H1 (cell line): ENCODE results near the gene EAF2. TPM values are rescaled to one million over a fixed set of nuclear protein-coding genes. Genes with fewer than 3 reads are reported as not detected.

Experiments used
- CTCF ChIA-PET: fragments of 300-600 bp; sonication (Branson Sonifier 250); formaldehyde crosslinking; loops from one replicate; lab custom pipeline; 2021; ENCODE audit not compliant: partially characterized antibody; lab: Charles Lee
- POLR2A ChIA-PET: fragments of 300-600 bp; sonication (Branson Sonifier 250); formaldehyde crosslinking; loops from one replicate; lab custom pipeline; 2021; ENCODE audit warnings: inconsistent platforms; ENCODE audit not compliant: partially characterized antibody; lab: Charles Lee
- DNase-seq, 2 experiments: peaks; one replicate each; pipeline versions ENCODE4 v3.0.0 to v3.0.0-alpha.2; 2010 to 2022; ENCODE audit warnings: low spot score in 2 of 2, low read depth in 1 of 2, mixed read lengths in 1 of 2
- FAIRE-seq: peaks from 2 replicates; lab custom pipeline; 2011; peaks lifted over from hg19 to GRCh38; lab: Jason Lieb, UNC
- H2AFZ ChIP-seq: 2 replicates; pipeline ENCODE4 v1.8.1; 2012; ENCODE audit warnings: low read length, inconsistent platforms
- H2AK5ac ChIP-seq: 2 replicates; pipeline ENCODE4 v1.6.1; 2013; ENCODE audit warnings: low read depth, low read length
- H2BK120ac ChIP-seq: replicated peaks from 2 replicates; pipeline ENCODE3; 2013; ENCODE audit warnings: low read depth, low read length, inconsistent platforms
- H2BK12ac ChIP-seq: 2 replicates; pipeline ENCODE4 v1.6.1; 2013; ENCODE audit warnings: low read depth, low read length
- H2BK15ac ChIP-seq: 2 replicates; pipeline ENCODE4 v1.6.1; 2013; ENCODE audit warnings: low read length
- H2BK20ac ChIP-seq: 2 replicates; pipeline ENCODE4 v1.6.1; 2013; ENCODE audit warnings: low read length
- H2BK5ac ChIP-seq: 2 replicates; pipeline ENCODE4 v1.6.1; 2013; ENCODE audit warnings: low read depth, low read length
- H3K14ac ChIP-seq: 2 replicates; pipeline ENCODE4 v1.6.1; 2013; ENCODE audit warnings: inconsistent platforms; ENCODE audit not compliant: insufficient read length
- H3K18ac ChIP-seq: 2 replicates; pipeline ENCODE4 v1.6.1; 2013; ENCODE audit warnings: low read length; ENCODE audit errors: extremely low read depth
- H3K23ac ChIP-seq: 2 replicates; pipeline ENCODE4 v1.6.1; 2013; ENCODE audit warnings: inconsistent platforms; ENCODE audit not compliant: insufficient read length
- H3K23me2 ChIP-seq: 2 replicates; pipeline ENCODE4 v1.6.1; 2013; ENCODE audit warnings: low read depth, low read length
- H3K27ac ChIP-seq: 2 replicates; pipeline ENCODE4 v1.6.1; 2011; ENCODE audit warnings: low read depth, low read length, inconsistent platforms
- H3K27me3 ChIP-seq, 4 experiments: replicated peaks in 1 of 4; 1 replicate in 1 of 4; 2 replicates in 3 of 4; pipeline versions ENCODE4 v1.6.1 to v1.8.1; 2011 to 2013; ENCODE audit warnings: low read length in 3 of 4, mild to moderate bottlenecking in 3 of 4, inconsistent platforms in 2 of 4, mixed read lengths in 2 of 4, moderate library complexity in 1 of 4; ENCODE audit not compliant: control insufficient read depth in 3 of 4, insufficient read depth in 3 of 4; ENCODE audit errors: extremely low read depth in 1 of 4
- H3K36me3 ChIP-seq, 4 experiments: 2 replicates each; pipeline versions ENCODE4 v1.6.1 to v1.8.1; 2011 to 2013; ENCODE audit warnings: mild to moderate bottlenecking in 4 of 4, low read length in 3 of 4, moderate library complexity in 2 of 4, control low read depth in 1 of 4, inconsistent platforms in 1 of 4; ENCODE audit not compliant: insufficient read depth in 4 of 4, control insufficient read depth in 2 of 4
- H3K4ac ChIP-seq: replicated peaks from 2 replicates; pipeline ENCODE3; 2013; ENCODE audit warnings: low read length, low read depth, mixed read lengths, inconsistent platforms; ENCODE audit not compliant: insufficient read length
- H3K4me1 ChIP-seq, 4 experiments: replicated peaks in 1 of 4; 1 replicate in 1 of 4; 2 replicates in 3 of 4; pipeline versions ENCODE4 v1.6.1 to v1.8.1; 2011 to 2013; ENCODE audit warnings: low read length in 3 of 4, inconsistent platforms in 2 of 4, mixed read lengths in 1 of 4; ENCODE audit not compliant: insufficient read depth in 4 of 4, control insufficient read depth in 3 of 4
- H3K4me2 ChIP-seq, 2 experiments: 2 replicates each; pipeline versions ENCODE4 v1.6.1 to v1.8.1; 2011 to 2013; ENCODE audit warnings: low read depth in 2 of 2, low read length in 2 of 2, control low read depth in 1 of 2, inconsistent platforms in 1 of 2, mild to moderate bottlenecking in 1 of 2; ENCODE audit not compliant: insufficient read depth in 1 of 2
- H3K4me3 ChIP-seq, 4 experiments: fragments of 200-600, 300-600 bp in 1 of 4; sonication (generic), shearing (Covaris generic), sonication (Bioruptor Twin) in 1 of 4; 2 replicates each; pipeline versions ENCODE4 v1.5.1 to v1.8.1; 2011 to 2016; ENCODE audit warnings: low read length in 4 of 4, low read depth in 3 of 4, control low read depth in 2 of 4, inconsistent platforms in 2 of 4, mild to moderate bottlenecking in 2 of 4, mixed read lengths in 1 of 4, moderate library complexity in 1 of 4; ENCODE audit not compliant: insufficient read depth in 2 of 4; ENCODE audit errors: extremely low read depth in 1 of 4
- H3K56ac ChIP-seq: replicated peaks from 2 replicates; pipeline ENCODE3; 2013; ENCODE audit warnings: low read depth, mild to moderate bottlenecking, mixed read lengths, low read length, inconsistent platforms; ENCODE audit not compliant: insufficient read length
- H3K79me1 ChIP-seq: 2 replicates; pipeline ENCODE4 v1.6.1; 2013; ENCODE audit warnings: low read depth, low read length, control low read depth
- H3K79me2 ChIP-seq, 2 experiments: 2 replicates each; pipeline versions ENCODE4 v1.6.1 to v1.8.1; 2012 to 2013; ENCODE audit warnings: low read length in 2 of 2, mild to moderate bottlenecking in 2 of 2, inconsistent platforms in 1 of 2; ENCODE audit not compliant: insufficient read depth in 2 of 2, control insufficient read depth in 1 of 2
- H3K9ac ChIP-seq, 4 experiments: replicated peaks in 1 of 4; 1 replicate in 1 of 4; 2 replicates in 3 of 4; pipeline versions ENCODE4 v1.6.1 to v1.8.1; 2011 to 2013; ENCODE audit warnings: low read depth in 3 of 4, low read length in 3 of 4, control low read depth in 2 of 4, mild to moderate bottlenecking in 2 of 4, moderate library complexity in 2 of 4, inconsistent platforms in 1 of 4; ENCODE audit errors: extremely low read depth in 1 of 4
- H3K9me3 ChIP-seq, 2 experiments: 2 replicates each; pipeline versions ENCODE4 v1.6.1 to v1.8.1; 2012 to 2013; ENCODE audit warnings: mild to moderate bottlenecking in 2 of 2, moderate library complexity in 2 of 2, control low read depth in 1 of 2, inconsistent platforms in 1 of 2, low read depth in 1 of 2, low read length in 1 of 2, mixed read lengths in 1 of 2; ENCODE audit not compliant: insufficient read depth in 2 of 2
- H4K20me1 ChIP-seq, 2 experiments: replicated peaks in 1 of 2; 2 replicates each; pipeline versions ENCODE3 to v1.8.1; 2011 to 2013; ENCODE audit warnings: inconsistent platforms in 2 of 2, low read length in 2 of 2, mild to moderate bottlenecking in 1 of 2; ENCODE audit not compliant: insufficient read depth in 2 of 2, control insufficient read depth in 1 of 2
- H4K5ac ChIP-seq: 2 replicates; pipeline ENCODE4 v1.6.1; 2013; ENCODE audit warnings: low read length, low read depth, mixed read lengths, inconsistent platforms; ENCODE audit not compliant: insufficient read length
- H4K8ac ChIP-seq: 2 replicates; pipeline ENCODE4 v1.8.0; 2013; ENCODE audit warnings: mild to moderate bottlenecking, moderate library complexity, low read length, inconsistent platforms; ENCODE audit not compliant: insufficient read depth; ENCODE audit errors: extremely low read depth
- H4K91ac ChIP-seq: replicated peaks from 2 replicates; pipeline ENCODE3; 2013; ENCODE audit warnings: low read length, mixed read lengths, inconsistent platforms; ENCODE audit not compliant: insufficient read length
- BACH1 ChIP-seq: IDR thresholded peaks from 2 replicates; pipeline ENCODE4 v1.6.1; 2012; ENCODE audit warnings: low read length, improper control_type of control experiment
- CBX8 ChIP-seq: fragments of 300-800, 300-1000 bp; sonication (generic); IDR thresholded peaks from 2 replicates; pipeline ENCODE4 v1.7.1; 2016; ENCODE audit warnings: low read depth, low read length, borderline replicate concordance
- GABPA ChIP-seq: IDR thresholded peaks from 2 replicates; pipeline ENCODE4 v1.6.1; 2011; ENCODE audit warnings: mild to moderate bottlenecking, low read length, moderate library complexity, borderline replicate concordance; ENCODE audit not compliant: insufficient read depth
- SP1 ChIP-seq: IDR thresholded peaks from 2 replicates; pipeline ENCODE4 v1.6.1; 2011; ENCODE audit warnings: low read depth, low read length
- polyA plus RNA-seq, 7 experiments: library from polyadenylated mRNA; depleted of rRNA in 3 of 7; stranded (reverse) in 5 of 7; unstranded in 2 of 7; fragments of >200 nt in 5 of 7; fragments of 200-250 nt in 2 of 7; gene quantifications; 1 replicate in 5 of 7; 2 replicates in 1 of 7; 4 replicates in 1 of 7; pipeline versions ENCODE4 v1.2.1 to v1.2.3, GENCODE V29; 2011 to 2013; ENCODE audit warnings: missing spikeins in 2 of 7, mixed read lengths in 2 of 7
- total RNA-seq: library from RNA; stranded (reverse); fragmentation: NEBNext Ultra II Directional; extraction: Animal tissue kit (Norgen Biotek cat#: 25700); gene quantifications from 2 replicates; pipeline ENCODE4 v1.2.1, GENCODE V29; 2021
- TF ChIP-seq, protein P1 (sequence below): IDR thresholded peaks from 2 replicates; pipeline ENCODE4 v1.6.1; 2012; ENCODE audit warnings: inconsistent platforms

EAF2 gene
- total and polyA plus RNA-seq, 2 of the 8 experiments (the other 6 are each of a cell fraction or from before 2014, with no cell fraction given), result 3.6 to 6.6 TPM

DNA sequence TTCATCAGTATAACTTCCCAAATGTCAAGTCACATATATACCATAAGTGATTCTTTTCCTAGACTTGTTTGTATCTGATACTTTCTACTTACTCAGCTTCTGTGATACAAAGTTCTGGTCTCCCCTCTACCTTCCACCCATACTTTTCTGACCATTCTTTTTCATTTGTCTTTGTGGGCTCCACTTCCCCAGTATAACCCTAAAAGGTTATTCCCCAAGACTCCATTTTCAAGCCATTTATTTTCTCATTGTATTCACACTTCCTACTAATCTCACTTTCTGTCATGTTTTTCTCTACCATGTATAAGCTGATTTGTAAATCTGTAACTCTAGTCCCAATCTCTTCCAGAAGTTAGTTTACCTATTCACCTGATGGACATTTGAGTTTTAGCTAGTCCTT lies 34.1 kb upstream of the EAF2 start:
- H4K91ac ChIP-seq, result no peak overlapping the region
- H3K4me2 ChIP-seq, result no peak overlapping the region
- no peaks in the 10 kb centered on the region for H4K20me1 ChIP-seq
- H3K9me3 ChIP-seq, result no peaks in the 10 kb centered on the region
- no peak overlapping the region for H2AFZ ChIP-seq
- H2BK15ac ChIP-seq, result no peak overlapping the region
- TF ChIP-seq, protein P1, sequence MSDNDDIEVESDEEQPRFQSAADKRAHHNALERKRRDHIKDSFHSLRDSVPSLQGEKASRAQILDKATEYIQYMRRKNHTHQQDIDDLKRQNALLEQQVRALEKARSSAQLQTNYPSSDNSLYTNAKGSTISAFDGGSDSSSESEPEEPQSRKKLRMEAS, result no peak
- TF ChIP-seq GABPA (no peak), SP1 (no peak), BACH1 (no peak), CBX8 (no peak)
- no peak overlapping the region for H3K18ac ChIP-seq
- H3K4ac ChIP-seq, result no peak overlapping the region
- no peak overlapping the region for H2BK120ac ChIP-seq
- H3K56ac ChIP-seq, result no peak overlapping the region
- H3K4me3 ChIP-seq, result no peak overlapping the region
- no peak overlapping the region for H2BK20ac ChIP-seq
- no peaks in the 10 kb centered on the region for H3K79me2 ChIP-seq
- H4K8ac ChIP-seq, result no peak overlapping the region
- FAIRE-seq (no peak), DNase-seq (no peak)
- H2BK5ac ChIP-seq, result no peak overlapping the region
- H3K23ac ChIP-seq, result no peak overlapping the region
- no peak overlapping the region for H3K14ac ChIP-seq
- no peaks in the 10 kb centered on the region for H3K23me2 ChIP-seq
- no peak overlapping the region for H3K9ac ChIP-seq
- H3K27ac ChIP-seq, result no peak overlapping the region
- ChIA-PET POLR2A (interaction anchor here (0.6 kb wide), 1 partner anchor 13 kb away, joined by 3 read pairs; no protein-coding TSS in a partner anchor), CTCF (interaction anchor here (1.5 kb wide), 1 partner anchor 35 kb away, joined by 4 read pairs; no protein-coding TSS in a partner anchor)
- H4K5ac ChIP-seq, result no peak overlapping the region
- H3K36me3 ChIP-seq, result peaks cover 0 to 26% (median 4%) of the 10 kb centered on the region in 4 experiments; a peak in 3 of 8 replicates
- no peak overlapping the region for H2BK12ac ChIP-seq
- H3K79me1 ChIP-seq, result no peaks in the 10 kb centered on the region
- no peak overlapping the region for H2AK5ac ChIP-seq
- no peaks in the 10 kb centered on the region for H3K27me3 ChIP-seq
- H3K4me1 ChIP-seq, result no peaks in the 10 kb centered on the region
